A549 (cell line): ENCODE measurements around the gene ILK. TPM values are rescaled to one million over a fixed set of nuclear protein-coding genes. Genes with fewer than 3 reads are reported as not detected.

Source experiments
- ATAC-seq, 2 experiments: fragments of 200-7000 bp in 1 of 2; fragments of >200 bp in 1 of 2; cut with Nextera tagmentation in 1 of 2; cut with Tn5 transposase in 1 of 2; 3 replicates each; pipeline versions ENCODE4 v1.8.0 to v1.9.1; 2018 to 2020; ENCODE audit warnings: mild to moderate bottlenecking in 1 of 2, moderate library complexity in 1 of 2
- CTCF ChIA-PET: fragments of 300-600 bp; sonication (Branson Sonifier 250); formaldehyde crosslinking; extraction: SDS; loops from one replicate; lab custom pipeline; 2021; ENCODE audit warnings: antibody characterized with exemption, inconsistent platforms; lab: Yijun Ruan, JAX
- POLR2A ChIA-PET: fragments of 350-600 bp; formaldehyde crosslinking; extraction: SDS; loops from one replicate; lab custom pipeline; 2021; ENCODE audit warnings: antibody characterized with exemption, inconsistent platforms; lab: Yijun Ruan, JAX
- DNase-seq, 2 experiments: peaks; one replicate each; pipeline versions ENCODE4 v3.0.0 to v3.0.0-alpha.2; 2011 to 2016; ENCODE audit warnings: low read depth in 1 of 2, low spot score in 1 of 2
- FAIRE-seq: peaks from 2 replicates; lab custom pipeline; 2011; peaks lifted over from hg19 to GRCh38; lab: Jason Lieb, UNC
- H3K27ac ChIP-seq, 2 experiments: fragments of >200 bp; sonication (Bioruptor Twin); formaldehyde crosslinking; 3 replicates each; pipeline ENCODE4 v1.5.1; 2016 to 2017
- H3K4me1 ChIP-seq: fragments of >200 bp; sonication (Bioruptor Twin); formaldehyde crosslinking; 3 replicates; pipeline ENCODE4 v1.6.1; 2016
- H3K4me2 ChIP-seq: fragments of >200 bp; sonication (Bioruptor Twin); formaldehyde crosslinking; 3 replicates; pipeline ENCODE4 v1.6.1; 2016
- H3K4me3 ChIP-seq: fragments of >200 bp; sonication (Bioruptor Twin); formaldehyde crosslinking; 3 replicates; pipeline ENCODE4 v1.5.1; 2016
- H3K9me3 ChIP-seq: fragments of >200 bp; sonication (Bioruptor Twin); formaldehyde crosslinking; 3 replicates; pipeline ENCODE4 v1.6.1; 2016
- BHLHE40 ChIP-seq: IDR thresholded peaks from 2 replicates; pipeline ENCODE4 v1.6.1; 2012; ENCODE audit warnings: low read depth, low read length, inconsistent platforms
- CBX8 ChIP-seq: fragments of 200-600 bp; sonication (generic); IDR thresholded peaks from 2 replicates; pipeline ENCODE4 v1.6.1; 2016
- CHD2 ChIP-seq: fragments of 150-350 bp; IDR thresholded peaks from 2 replicates; pipeline ENCODE4 v1.6.1; 2014; ENCODE audit warnings: low read length; ENCODE audit not compliant: partially characterized antibody
- EHMT2 ChIP-seq: fragments of 200-600 bp; sonication (generic); IDR thresholded peaks from 2 replicates; pipeline ENCODE4 v1.6.1; 2016; ENCODE audit warnings: antibody characterized with exemption, low read depth, mild to moderate bottlenecking, moderate library complexity
- EP300 ChIP-seq, 2 experiments: fragments of >200 bp; sonication (Bioruptor Twin); formaldehyde crosslinking; IDR thresholded peaks; 2 replicates in 1 of 2; 3 replicates in 1 of 2; pipeline ENCODE4 v1.6.1; 2016 to 2017
- ESRRA ChIP-seq: fragments of 150-350 bp; IDR thresholded peaks from 2 replicates; pipeline ENCODE4 v1.6.1; 2014; ENCODE audit warnings: mild to moderate bottlenecking, low read length, borderline replicate concordance
- FOSB ChIP-seq: fragments of 250-450 bp; sonication (Bioruptor Pico); IDR thresholded peaks from 2 replicates; pipeline ENCODE4 v1.5.0; 2020; ENCODE audit warnings: mild to moderate bottlenecking, moderate library complexity
- FOXS1 ChIP-seq: fragments of 250-450 bp; sonication (Bioruptor Pico); IDR thresholded peaks from 2 replicates; pipeline ENCODE4 v1.5.0; 2020; ENCODE audit warnings: mild to moderate bottlenecking, moderate library complexity
- GATA3 ChIP-seq: IDR thresholded peaks from 2 replicates; pipeline ENCODE4 v1.6.1; 2012; ENCODE audit warnings: borderline replicate concordance
- HOXB5 ChIP-seq: fragments of 250-450 bp; sonication (Bioruptor Pico); IDR thresholded peaks from 2 replicates; pipeline ENCODE4 v1.5.0; 2020; ENCODE audit warnings: mild to moderate bottlenecking, moderate library complexity
- JUN ChIP-seq, 2 experiments: fragments of >200 bp; sonication (Bioruptor Twin); formaldehyde crosslinking; IDR thresholded peaks; 2 replicates in 1 of 2; 3 replicates in 1 of 2; pipeline ENCODE4 v1.6.1; 2016 to 2017
- MAZ ChIP-seq: fragments of 150-350 bp; IDR thresholded peaks from 2 replicates; pipeline ENCODE4 v1.6.1; 2014; ENCODE audit warnings: antibody characterized with exemption, low read depth, low read length, borderline replicate concordance
- MYC ChIP-seq: IDR thresholded peaks from 2 replicates; pipeline ENCODE4 v1.6.1; 2012; ENCODE audit warnings: mild to moderate bottlenecking, inconsistent platforms, low read length, improper control_type of control experiment, borderline replicate concordance
- NFE2L2 ChIP-seq: fragments of 150-350 bp; conservative IDR thresholded peaks from 2 replicates; pipeline ENCODE4 v1.6.1; 2014; ENCODE audit warnings: low read length
- NPAS2 ChIP-seq: fragments of 250-450 bp; sonication (Bioruptor Pico); IDR thresholded peaks from 2 replicates; pipeline ENCODE4 v1.8.0; 2022; ENCODE audit warnings: mild to moderate bottlenecking, moderate library complexity, borderline replicate concordance
- RAD21 ChIP-seq, 2 experiments: fragments of >200 bp in 1 of 2; sonication (Bioruptor Twin) in 1 of 2; formaldehyde crosslinking in 1 of 2; IDR thresholded peaks in 1 of 2; conservative IDR thresholded peaks in 1 of 2; 2 replicates in 1 of 2; 3 replicates in 1 of 2; pipeline ENCODE4 v1.6.1; 2012 to 2018; ENCODE audit warnings: inconsistent platforms in 1 of 2
- RARB ChIP-seq: fragments of 250-450 bp; sonication (Bioruptor Pico); IDR thresholded peaks from 2 replicates; pipeline ENCODE4 v1.8.0; 2021; ENCODE audit warnings: mild to moderate bottlenecking, moderate library complexity
- RCOR1 ChIP-seq: fragments of 150-350 bp; IDR thresholded peaks from 2 replicates; pipeline ENCODE4 v1.6.1; 2014; ENCODE audit warnings: antibody characterized with exemption, low read length, low read depth
- RNF2 ChIP-seq: fragments of 200-600 bp; sonication (generic); IDR thresholded peaks from 2 replicates; pipeline ENCODE4 v1.6.1; 2016; ENCODE audit warnings: low read depth, mild to moderate bottlenecking, antibody characterized with exemption, moderate library complexity, borderline replicate concordance
- SREBF2 ChIP-seq: fragments of 450-650 bp; IDR thresholded peaks from 2 replicates; pipeline ENCODE4 v1.6.1; 2014; ENCODE audit warnings: mild to moderate bottlenecking, moderate library complexity
- TFCP2L1 ChIP-seq: fragments of 250-450 bp; sonication (Bioruptor Pico); IDR thresholded peaks from 2 replicates; pipeline ENCODE4 v1.5.0; 2021; ENCODE audit warnings: mild to moderate bottlenecking
- TP53 ChIP-seq: fragments of 250-450 bp; sonication (Bioruptor Pico); IDR thresholded peaks from 2 replicates; pipeline ENCODE4 v1.5.0; 2021; ENCODE audit warnings: mild to moderate bottlenecking, moderate library complexity
- ZC3H11A ChIP-seq: fragments of 450-650 bp; IDR thresholded peaks from 2 replicates; pipeline ENCODE4 v1.6.1; 2014; ENCODE audit warnings: antibody characterized with exemption, mild to moderate bottlenecking
- ZNF302 ChIP-seq: fragments of 250-450 bp; sonication (Bioruptor Pico); IDR thresholded peaks from 2 replicates; pipeline ENCODE4 v1.9.0; 2021; ENCODE audit warnings: inconsistent platforms, mild to moderate bottlenecking, moderate library complexity
- WGBS: methylation state at CpG from one replicate; pipeline ENCODE4 v1.1.6; 2017; ENCODE audit errors: missing lambda C conversion rate; 5-methylcytosine and 5-hydroxymethylcytosine counted together
- polyA plus RNA-seq, 4 experiments: library from polyadenylated mRNA; depleted of rRNA in 3 of 4; stranded (reverse); fragments of >200 nt; fragmentation: RNase III in 1 of 4; extraction: RNeasy Plus Mini Kit Qiagen cat#74134 plus additional on column Dnase treatment in 1 of 4; gene quantifications; 2 replicates in 3 of 4; 3 replicates in 1 of 4; pipeline ENCODE4 v1.2.3, GENCODE V29; 2011 to 2017
- TF ChIP-seq, protein P1 (sequence below): IDR thresholded peaks from 2 replicates; pipeline ENCODE4 v1.6.1; 2012
- TF ChIP-seq, protein P2 (sequence below): IDR thresholded peaks from 2 replicates; pipeline ENCODE4 v1.6.1; 2012
- TF ChIP-seq, protein P3 (sequence below): fragments of >200 bp; sonication (Bioruptor Twin); formaldehyde crosslinking; IDR thresholded peaks from 3 replicates; pipeline ENCODE4 v1.6.1; 2016
- TF ChIP-seq, protein P4 (sequence below): fragments of 250-450 bp; sonication (Bioruptor Pico); IDR thresholded peaks from 2 replicates; pipeline ENCODE4 v1.5.0; 2021; ENCODE audit warnings: mild to moderate bottlenecking, moderate library complexity, borderline replicate concordance
- TF ChIP-seq, protein P5 (sequence below): fragments of 200-600 bp; sonication (generic); IDR thresholded peaks from 2 replicates; pipeline ENCODE4 v1.6.1; 2016; ENCODE audit warnings: antibody characterized with exemption, mild to moderate bottlenecking, moderate library complexity
- TF ChIP-seq, protein P6 (sequence below): fragments of >200 bp; sonication (Bioruptor Twin); formaldehyde crosslinking; IDR thresholded peaks from 2 replicates; pipeline ENCODE4 v1.6.1; 2016

ILK gene
- polyA plus RNA-seq, 2 of the 4 experiments (the other 2 are of a cell fraction), result 108 to 109 TPM

DNA sequence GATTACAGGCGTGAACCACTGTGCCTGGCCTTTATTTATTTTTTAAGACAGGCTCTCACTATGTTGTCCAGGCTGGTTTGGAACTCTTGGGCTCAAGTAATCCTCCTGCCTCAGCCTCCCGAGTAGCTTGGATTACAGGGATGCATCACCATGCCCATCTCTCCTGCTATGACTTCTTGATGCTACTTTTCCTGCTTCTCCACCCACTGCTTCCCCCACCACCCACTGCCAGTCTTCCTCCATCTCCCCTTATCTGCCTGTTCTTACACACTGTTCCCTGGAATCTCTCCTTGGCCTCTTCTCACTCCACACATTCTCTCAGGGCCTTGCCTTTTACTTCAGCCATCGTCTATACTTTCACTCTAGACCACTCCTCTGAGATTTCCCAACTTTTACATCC is 32.9 kb downstream of the ILK start:
- ATAC-seq (no peak), FAIRE-seq (no peak)
- Histone ChIP-seq H3K4me2 (no peak overlapping the region), H3K4me3 (no peak overlapping the region), H3K9me3 (no peaks in the 10 kb centered on the region)
- 43% methylated on average over 3 of the region's 3 CpGs for WGBS
- POLR2A ChIA-PET, result no interaction called here
- TF ChIP-seq, protein P1, sequence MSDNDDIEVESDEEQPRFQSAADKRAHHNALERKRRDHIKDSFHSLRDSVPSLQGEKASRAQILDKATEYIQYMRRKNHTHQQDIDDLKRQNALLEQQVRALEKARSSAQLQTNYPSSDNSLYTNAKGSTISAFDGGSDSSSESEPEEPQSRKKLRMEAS, result no peak
- TF ChIP-seq CBX8 (no peak), FOSB (no peak), EP300 (IDR thresholded peaks at IDR 0.05) (no peak), EHMT2 (no peak), SREBF2 (no peak), GATA3 (no peak), ESRRA (no peak), RAD21 (conservative IDR thresholded peaks at IDR 0.05 in 1 of 2, IDR thresholded peaks at IDR 0.05 in 1 of 2) (no peak), RARB (CRISPR knock-in tag) (no peak), BHLHE40 (no peak), FOXS1 (CRISPR knock-in tag) (no peak), JUN (IDR thresholded peaks at IDR 0.05) (no peak), NPAS2 (no peak), TP53 (CRISPR knock-in tag) (no peak), CHD2 (no peak), ZNF302 (CRISPR knock-in tag) (no peak)
- TF ChIP-seq, protein P2, sequence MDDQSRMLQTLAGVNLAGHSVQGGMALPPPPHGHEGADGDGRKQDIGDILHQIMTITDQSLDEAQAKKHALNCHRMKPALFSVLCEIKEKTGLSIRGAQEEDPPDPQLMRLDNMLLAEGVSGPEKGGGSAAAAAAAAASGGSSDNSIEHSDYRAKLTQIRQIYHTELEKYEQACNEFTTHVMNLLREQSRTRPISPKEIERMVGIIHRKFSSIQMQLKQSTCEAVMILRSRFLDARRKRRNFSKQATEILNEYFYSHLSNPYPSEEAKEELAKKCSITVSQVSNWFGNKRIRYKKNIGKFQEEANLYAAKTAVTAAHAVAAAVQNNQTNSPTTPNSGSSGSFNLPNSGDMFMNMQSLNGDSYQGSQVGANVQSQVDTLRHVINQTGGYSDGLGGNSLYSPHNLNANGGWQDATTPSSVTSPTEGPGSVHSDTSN, result no peak
- TF ChIP-seq, all 56 proteins: peak for 0
- Histone ChIP-seq H3K4me1 (peaks cover 5% of the 10 kb centered on the region; the same call in 1 of the 3 replicates), H3K27ac (no peak overlapping the region)
- DNase-seq, result no peak
- CTCF ChIA-PET, result interaction anchor here (0.8 to 4.0 kb wide), 2 partner anchors 14 to 15 kb away, joined by 4 to 15 read pairs; no protein-coding TSS in a partner anchor

DNA sequence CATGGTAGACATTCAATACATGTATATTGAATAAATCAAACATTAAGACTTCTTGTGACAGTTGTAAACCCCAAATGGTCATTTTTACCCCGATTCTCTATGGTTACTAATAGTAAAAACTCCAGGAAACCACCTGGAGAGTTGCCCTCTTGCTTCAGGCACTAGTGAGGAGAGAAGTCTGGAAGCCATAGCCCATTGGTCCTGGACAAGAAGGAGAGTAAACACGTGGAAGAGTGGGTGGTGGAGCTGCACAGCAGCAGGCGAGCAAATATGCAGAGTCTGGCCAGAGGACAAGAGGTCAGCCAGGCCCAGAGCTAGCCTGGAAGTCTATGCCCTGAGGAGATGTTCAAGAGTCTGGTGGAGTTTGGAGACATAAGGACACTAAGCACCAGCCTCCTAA is 34.3 kb downstream of the ILK start:
- DNase-seq, result no peak
- Histone ChIP-seq H3K27ac (no peak overlapping the region), H3K4me2 (no peak overlapping the region), H3K9me3 (no peaks in the 10 kb centered on the region), H3K4me1 (peaks cover 5% of the 10 kb centered on the region; the same call in 1 of the 3 replicates), H3K4me3 (no peak overlapping the region)
- POLR2A ChIA-PET, result no interaction called here
- ATAC-seq, result peak in 1 of 2 experiments; percentile 17; a peak in 2 of 6 replicates
- 12% methylated on average over 3 of the region's 3 CpGs for WGBS
- no peak for FAIRE-seq
- no peak for TF ChIP-seq FOXS1 (CRISPR knock-in tag)
- TF ChIP-seq MAZ, result no peak
- TF ChIP-seq MYC, result no peak
- TF ChIP-seq, protein P3, sequence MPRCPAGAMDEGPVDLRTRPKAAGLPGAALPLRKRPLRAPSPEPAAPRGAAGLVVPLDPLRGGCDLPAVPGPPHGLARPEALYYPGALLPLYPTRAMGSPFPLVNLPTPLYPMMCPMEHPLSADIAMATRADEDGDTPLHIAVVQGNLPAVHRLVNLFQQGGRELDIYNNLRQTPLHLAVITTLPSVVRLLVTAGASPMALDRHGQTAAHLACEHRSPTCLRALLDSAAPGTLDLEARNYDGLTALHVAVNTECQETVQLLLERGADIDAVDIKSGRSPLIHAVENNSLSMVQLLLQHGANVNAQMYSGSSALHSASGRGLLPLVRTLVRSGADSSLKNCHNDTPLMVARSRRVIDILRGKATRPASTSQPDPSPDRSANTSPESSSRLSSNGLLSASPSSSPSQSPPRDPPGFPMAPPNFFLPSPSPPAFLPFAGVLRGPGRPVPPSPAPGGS, result no peak
- no peak for TF ChIP-seq NFE2L2
- TF ChIP-seq EHMT2, result no peak
- TF ChIP-seq, protein P4, sequence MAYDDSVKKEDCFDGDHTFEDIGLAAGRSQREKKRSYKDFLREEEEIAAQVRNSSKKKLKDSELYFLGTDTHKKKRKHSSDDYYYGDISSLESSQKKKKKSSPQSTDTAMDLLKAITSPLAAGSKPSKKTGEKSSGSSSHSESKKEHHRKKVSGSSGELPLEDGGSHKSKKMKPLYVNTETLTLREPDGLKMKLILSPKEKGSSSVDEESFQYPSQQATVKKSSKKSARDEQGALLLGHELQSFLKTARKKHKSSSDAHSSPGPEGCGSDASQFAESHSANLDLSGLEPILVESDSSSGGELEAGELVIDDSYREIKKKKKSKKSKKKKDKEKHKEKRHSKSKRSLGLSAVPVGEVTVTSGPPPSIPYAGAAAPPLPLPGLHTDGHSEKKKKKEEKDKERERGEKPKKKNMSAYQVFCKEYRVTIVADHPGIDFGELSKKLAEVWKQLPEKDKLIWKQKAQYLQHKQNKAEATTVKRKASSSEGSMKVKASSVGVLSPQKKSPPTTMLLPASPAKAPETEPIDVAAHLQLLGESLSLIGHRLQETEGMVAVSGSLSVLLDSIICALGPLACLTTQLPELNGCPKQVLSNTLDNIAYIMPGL (CRISPR knock-in tag), result no peak
- no peak for TF ChIP-seq HOXB5 (CRISPR knock-in tag)
- TF ChIP-seq RCOR1, result no peak
- no peak for TF ChIP-seq RAD21 (conservative IDR thresholded peaks at IDR 0.05 in 1 of 2, IDR thresholded peaks at IDR 0.05 in 1 of 2)
- TF ChIP-seq, protein P5, sequence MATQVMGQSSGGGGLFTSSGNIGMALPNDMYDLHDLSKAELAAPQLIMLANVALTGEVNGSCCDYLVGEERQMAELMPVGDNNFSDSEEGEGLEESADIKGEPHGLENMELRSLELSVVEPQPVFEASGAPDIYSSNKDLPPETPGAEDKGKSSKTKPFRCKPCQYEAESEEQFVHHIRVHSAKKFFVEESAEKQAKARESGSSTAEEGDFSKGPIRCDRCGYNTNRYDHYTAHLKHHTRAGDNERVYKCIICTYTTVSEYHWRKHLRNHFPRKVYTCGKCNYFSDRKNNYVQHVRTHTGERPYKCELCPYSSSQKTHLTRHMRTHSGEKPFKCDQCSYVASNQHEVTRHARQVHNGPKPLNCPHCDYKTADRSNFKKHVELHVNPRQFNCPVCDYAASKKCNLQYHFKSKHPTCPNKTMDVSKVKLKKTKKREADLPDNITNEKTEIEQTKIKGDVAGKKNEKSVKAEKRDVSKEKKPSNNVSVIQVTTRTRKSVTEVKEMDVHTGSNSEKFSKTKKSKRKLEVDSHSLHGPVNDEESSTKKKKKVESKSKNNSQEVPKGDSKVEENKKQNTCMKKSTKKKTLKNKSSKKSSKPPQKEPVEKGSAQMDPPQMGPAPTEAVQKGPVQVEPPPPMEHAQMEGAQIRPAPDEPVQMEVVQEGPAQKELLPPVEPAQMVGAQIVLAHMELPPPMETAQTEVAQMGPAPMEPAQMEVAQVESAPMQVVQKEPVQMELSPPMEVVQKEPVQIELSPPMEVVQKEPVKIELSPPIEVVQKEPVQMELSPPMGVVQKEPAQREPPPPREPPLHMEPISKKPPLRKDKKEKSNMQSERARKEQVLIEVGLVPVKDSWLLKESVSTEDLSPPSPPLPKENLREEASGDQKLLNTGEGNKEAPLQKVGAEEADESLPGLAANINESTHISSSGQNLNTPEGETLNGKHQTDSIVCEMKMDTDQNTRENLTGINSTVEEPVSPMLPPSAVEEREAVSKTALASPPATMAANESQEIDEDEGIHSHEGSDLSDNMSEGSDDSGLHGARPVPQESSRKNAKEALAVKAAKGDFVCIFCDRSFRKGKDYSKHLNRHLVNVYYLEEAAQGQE, result no peak
- TF ChIP-seq SREBF2, result no peak
- TF ChIP-seq TFCP2L1 (CRISPR knock-in tag), result no peak
- no peak for TF ChIP-seq JUN (IDR thresholded peaks at IDR 0.05)
- TF ChIP-seq, protein P6, sequence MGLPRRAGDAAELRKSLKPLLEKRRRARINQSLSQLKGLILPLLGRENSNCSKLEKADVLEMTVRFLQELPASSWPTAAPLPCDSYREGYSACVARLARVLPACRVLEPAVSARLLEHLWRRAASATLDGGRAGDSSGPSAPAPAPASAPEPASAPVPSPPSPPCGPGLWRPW, result no peak
- TF ChIP-seq BHLHE40, result no peak
- no peak for TF ChIP-seq RNF2
- TF ChIP-seq, protein P1, result no peak
- no peak for TF ChIP-seq ZC3H11A
- CTCF ChIA-PET, result interaction anchor here (0.5 to 0.9 kb wide), 2 partner anchors 11 to 17 kb away, joined by 3 to 4 read pairs; no protein-coding TSS in a partner anchor
